Sigmoid colon (tissue), 4 donors: ENCODE measurements around the gene ZP2.

ENCODE experiments used
- POLR2A ChIP-seq, 2 donors: fragments of 450-650 bp; IDR thresholded peaks; one replicate each; pipeline ENCODE4 v1.6.1; 2016; ENCODE audit warnings: antibody characterized with exemption in 2 of 2, mild to moderate bottlenecking in 2 of 2, moderate library complexity in 2 of 2
- POLR2AphosphoS5 ChIP-seq, 4 donors: sonication (generic); formaldehyde crosslinking; IDR thresholded peaks; one replicate each; pipeline ENCODE4 v1.6.1; 2017; ENCODE audit warnings: antibody characterized with exemption in 4 of 4
- TF ChIP-seq, protein P1 (sequence below), 4 experiments: fragments of 450-650 bp in 3 of 4; fragments of 200-600 bp in 1 of 4; IDR thresholded peaks; one replicate each; pipeline ENCODE4 v1.5.1; 2016 to 2019; ENCODE audit warnings: antibody characterized with exemption in 4 of 4, mild to moderate bottlenecking in 3 of 4, moderate library complexity in 2 of 4

DNA sequence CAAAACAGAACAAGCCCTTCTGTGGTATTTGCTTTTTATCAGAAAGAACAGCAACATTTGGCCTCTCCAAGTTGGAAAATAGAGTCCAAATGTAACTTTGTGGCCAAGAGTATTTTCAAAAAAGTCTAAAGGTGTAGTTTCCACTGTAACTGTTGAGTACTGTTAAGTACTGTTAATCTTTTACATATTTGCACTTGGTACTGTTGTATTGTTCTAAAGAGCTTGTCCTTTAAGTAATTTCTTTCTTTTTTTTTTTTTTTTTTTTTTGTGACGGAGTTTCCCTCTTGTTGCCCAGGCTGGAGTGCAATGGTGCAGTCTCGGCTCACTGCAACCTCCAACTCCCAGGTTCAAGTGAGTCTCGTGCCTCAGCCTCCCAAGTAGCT is 31.4 kb downstream of the ZP2 start:
- TF ChIP-seq POLR2AphosphoS5 (IDR thresholded peaks at IDR 0.05) = no peak
- TF ChIP-seq, protein P1, sequence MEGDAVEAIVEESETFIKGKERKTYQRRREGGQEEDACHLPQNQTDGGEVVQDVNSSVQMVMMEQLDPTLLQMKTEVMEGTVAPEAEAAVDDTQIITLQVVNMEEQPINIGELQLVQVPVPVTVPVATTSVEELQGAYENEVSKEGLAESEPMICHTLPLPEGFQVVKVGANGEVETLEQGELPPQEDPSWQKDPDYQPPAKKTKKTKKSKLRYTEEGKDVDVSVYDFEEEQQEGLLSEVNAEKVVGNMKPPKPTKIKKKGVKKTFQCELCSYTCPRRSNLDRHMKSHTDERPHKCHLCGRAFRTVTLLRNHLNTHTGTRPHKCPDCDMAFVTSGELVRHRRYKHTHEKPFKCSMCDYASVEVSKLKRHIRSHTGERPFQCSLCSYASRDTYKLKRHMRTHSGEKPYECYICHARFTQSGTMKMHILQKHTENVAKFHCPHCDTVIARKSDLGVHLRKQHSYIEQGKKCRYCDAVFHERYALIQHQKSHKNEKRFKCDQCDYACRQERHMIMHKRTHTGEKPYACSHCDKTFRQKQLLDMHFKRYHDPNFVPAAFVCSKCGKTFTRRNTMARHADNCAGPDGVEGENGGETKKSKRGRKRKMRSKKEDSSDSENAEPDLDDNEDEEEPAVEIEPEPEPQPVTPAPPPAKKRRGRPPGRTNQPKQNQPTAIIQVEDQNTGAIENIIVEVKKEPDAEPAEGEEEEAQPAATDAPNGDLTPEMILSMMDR (IDR thresholded peaks at IDR 0.05) = no peak
- no peak for TF ChIP-seq POLR2A (IDR thresholded peaks at IDR 0.05)
